Myocyte (in vitro differentiated cells): ENCODE results near the gene KREMEN2. TPM values are rescaled to one million over a fixed set of nuclear protein-coding genes. Genes with fewer than 3 reads are reported as not detected.

Experiments
- DNase-seq: peaks from one replicate; pipeline ENCODE4 v3.0.0-alpha.2; 2012; ENCODE audit warnings: low read depth
- total RNA-seq: library from RNA; depleted of rRNA; stranded (reverse); fragments of >200 nt; gene quantifications from 2 replicates; pipeline ENCODE4 v1.2.3, GENCODE V29; 2014

The KREMEN2 gene
- total RNA-seq, 1 donor from 2014 or later = 10.4 TPM

GRCh38 chr16:3000540-3000939 is 36.5 kb downstream of the KREMEN2 start:
- DNase-seq = no peak

DNA sequence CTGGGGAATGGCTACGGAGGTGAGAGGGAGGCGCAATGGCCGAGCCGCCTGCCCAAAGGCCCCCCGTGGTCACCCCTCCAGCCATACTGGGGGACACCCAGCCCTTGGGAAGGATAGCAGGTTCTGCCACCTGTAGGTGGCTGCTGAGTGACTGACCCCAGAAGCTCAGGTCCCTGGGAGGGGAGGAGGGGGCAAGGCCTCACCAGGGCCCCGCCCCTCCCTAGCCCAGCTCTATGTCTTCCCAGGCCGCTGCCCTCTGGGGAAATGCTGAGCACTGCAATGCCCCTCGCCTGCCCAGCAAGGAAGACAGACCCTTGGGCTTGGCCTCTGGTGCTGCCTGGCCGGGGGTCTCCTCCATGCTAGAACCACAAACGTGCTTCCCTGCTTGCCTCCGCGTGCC is 37.2 kb downstream of the KREMEN2 start:
- DNase-seq = no peak

DNA sequence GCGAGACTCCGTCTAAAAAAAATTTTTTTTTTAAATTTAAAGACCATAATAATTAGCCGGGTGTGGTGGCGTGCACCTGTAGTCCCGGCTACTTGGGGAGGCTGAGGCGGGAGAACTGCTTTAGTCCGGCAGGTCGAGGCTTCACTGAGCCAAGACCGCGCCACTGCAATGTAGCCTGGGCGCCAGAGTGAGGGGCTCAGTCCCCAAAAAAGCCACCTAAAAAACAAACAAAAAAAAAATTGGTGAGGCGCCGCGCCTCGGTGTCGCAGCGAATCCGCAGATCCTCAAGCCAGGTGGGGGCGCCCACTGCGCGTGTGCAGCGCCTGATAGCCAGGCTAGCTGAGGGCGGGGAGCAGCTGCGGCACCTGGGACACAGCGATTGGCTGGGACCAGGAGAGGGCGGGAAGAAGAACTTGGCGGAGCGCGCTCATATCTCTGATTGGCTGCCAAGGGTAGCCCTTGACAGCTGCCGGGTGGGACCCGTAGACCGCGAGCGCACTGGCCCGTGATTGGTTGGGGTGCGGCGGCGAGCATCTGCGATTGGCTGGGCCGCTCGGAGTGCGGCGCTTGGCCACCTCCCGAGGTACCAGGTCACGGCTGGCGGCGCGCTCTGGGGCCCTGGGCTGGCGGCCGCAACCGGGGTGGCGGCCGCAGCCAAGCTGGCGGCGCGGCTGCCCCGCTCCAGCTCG is 39.7 kb downstream of the KREMEN2 start:
- DNase-seq = peak; percentile 99

- DNase-seq = no peak
Measured at GRCh38 chr16:3004319-3004718, 40.2 kb downstream of the KREMEN2 start.

GRCh38 chr16:3004781-3005284 is 40.8 kb downstream of the KREMEN2 start:
- DNase-seq = no peak

- DNase-seq = no peak
Measured at GRCh38 chr16:3007059-3007956, 43.2 kb downstream of the KREMEN2 start.

DNA sequence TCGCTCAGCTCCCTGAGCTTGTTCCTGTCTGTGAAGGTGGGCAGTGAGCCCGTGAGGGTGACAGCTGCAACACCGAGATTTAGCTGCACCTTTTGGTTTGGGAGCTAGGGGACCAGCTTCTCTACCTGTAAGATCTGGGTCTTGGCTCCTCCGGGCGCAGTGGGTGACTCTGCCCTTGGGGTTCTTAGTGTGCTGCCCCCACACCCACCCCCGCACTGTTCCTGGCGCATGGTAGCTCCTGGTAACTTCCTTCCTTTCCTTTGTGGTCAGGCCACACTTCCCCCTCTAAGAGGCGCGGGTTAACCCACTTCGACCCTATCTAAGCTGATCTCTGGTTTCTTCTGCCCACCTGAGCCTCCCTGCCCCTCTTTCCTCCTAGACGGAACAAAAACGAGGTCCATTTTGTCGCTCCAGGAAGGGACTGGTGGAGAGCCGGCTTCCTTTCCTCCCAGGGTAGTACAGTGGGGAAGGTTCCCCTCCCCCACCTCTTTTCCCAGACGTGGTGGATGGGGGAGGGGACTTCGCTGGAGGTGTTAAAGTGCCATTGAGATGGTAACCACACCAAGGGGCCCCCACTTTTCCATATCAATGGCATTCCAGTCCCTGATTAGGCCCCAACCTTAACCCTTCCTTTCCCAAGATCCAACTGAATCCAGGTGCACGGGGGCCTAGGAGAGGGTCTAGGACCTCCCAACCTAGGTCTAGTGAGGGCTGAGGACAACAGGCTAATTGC is 44.0 kb downstream of the KREMEN2 start:
- no peak for DNase-seq

- DNase-seq = no peak
Measured at GRCh38 chr16:3008690-3009037, 44.6 kb downstream of the KREMEN2 start.

DNA sequence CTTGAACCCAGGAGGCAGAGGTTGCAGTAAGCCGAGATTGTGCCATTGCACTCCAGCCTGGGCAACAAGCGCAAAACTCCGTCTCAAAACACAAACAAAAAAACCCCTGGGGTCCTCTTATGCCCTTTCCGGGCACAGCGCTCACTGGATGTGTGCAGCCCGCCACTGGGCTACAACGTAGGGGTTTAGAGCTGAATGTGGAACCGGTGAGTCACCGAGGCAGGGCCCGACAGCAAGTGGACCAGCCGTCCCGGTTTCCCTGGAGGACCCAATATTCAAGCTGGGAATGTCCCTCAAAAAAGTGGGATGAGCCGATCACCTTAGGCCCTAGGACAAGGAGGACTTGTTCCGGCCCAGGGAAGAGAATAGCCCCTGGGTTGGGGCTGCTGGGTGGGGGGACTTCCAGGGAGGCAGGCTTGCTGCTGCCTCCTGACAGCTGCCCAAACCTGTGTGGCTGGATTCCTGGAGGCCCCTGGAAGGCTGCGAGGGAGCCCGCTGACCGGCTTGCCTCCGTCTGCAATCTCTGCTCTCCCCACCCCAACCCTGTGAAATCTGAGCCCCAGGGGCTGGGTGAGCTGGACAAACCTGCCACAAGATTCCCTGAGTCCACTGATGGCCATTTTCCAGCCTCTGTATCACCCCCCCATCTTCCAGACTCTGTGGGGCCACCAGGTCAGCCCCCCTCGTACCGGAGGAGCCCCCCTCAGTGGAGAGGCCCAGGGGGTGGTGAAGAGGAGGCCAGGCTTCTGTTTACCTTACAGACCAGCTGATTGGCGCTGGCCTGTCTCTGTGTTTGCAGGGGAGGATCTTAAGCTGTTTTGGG is 45.7 kb downstream of the KREMEN2 start:
- no peak for DNase-seq

DNA sequence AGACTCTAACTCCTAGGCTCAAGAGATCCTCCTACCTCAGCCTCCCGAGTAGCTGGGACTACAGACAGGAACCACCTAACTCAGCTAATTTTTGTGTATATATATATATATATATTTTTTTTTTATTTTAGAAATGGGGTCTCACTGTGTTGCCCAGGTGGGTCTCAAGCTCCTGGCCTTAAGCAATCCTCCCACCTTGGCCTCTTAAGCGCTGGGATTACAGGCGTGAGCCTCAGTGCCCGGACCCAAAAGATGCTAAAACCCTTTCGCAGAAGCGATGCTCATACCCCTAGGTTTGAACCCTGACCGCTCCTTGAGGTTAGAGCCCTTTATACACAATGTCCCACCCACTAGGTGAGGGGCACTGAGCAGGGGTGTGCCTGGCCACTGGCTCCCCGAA is 46.4 kb downstream of the KREMEN2 start:
- DNase-seq = no peak

GRCh38 chr16:3012246-3012645 is 48.2 kb downstream of the KREMEN2 start:
- no peak for DNase-seq

GRCh38 chr16:3012828-3013420 is 48.8 kb downstream of the KREMEN2 start, which contains the start of gene CLDN9:
CLDN9 (plus strand) TSS chr16:3012923; CDS start chr16:3013363, 440 bp downstream.
- DNase-seq = no peak

DNA sequence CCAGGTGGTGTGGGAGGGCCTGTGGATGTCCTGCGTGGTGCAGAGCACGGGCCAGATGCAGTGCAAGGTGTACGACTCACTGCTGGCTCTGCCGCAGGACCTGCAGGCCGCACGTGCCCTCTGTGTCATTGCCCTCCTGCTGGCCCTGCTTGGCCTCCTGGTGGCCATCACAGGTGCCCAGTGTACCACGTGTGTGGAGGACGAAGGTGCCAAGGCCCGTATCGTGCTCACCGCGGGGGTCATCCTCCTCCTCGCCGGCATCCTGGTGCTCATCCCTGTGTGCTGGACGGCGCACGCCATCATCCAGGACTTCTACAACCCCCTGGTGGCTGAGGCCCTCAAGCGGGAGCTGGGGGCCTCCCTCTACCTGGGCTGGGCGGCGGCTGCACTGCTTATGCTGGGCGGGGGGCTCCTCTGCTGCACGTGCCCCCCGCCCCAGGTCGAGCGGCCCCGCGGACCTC is 49.4 kb downstream of the KREMEN2 start:
- DNase-seq = no peak

DNA sequence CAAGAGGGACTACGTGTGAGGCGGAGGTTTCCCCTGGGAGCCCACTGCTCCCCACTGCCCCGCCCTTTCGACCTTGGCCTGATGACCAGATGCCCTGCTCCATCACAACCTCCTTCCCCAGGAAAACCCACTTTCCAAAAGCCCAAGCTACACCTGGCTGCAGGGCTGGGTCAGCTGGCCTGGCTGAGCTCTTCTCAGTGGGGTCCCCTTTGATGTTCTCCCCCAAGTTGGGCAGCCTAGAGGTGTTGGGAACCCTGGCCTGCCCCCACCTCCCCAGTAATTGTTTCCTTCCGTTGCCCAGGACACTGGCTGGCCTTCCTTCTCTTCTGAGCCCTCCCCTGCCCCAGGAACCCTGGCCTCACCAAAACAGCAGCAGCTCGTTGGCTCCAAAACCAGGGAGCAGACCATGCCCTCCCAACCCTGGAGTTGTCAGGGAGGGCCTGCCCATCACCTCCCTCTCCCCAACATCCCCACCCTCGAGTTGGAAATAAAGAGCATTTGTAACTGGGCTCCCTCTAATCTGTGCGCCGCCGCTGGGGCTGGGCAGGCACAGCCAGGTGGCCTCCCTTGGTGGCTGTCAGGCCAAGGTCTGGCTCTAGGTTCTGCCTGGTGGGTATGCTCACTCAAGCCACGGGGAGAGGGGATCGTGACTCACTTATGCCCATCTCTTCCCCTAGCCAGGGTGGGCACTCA is 50.1 kb downstream of the KREMEN2 start:
- no peak for DNase-seq

DNA sequence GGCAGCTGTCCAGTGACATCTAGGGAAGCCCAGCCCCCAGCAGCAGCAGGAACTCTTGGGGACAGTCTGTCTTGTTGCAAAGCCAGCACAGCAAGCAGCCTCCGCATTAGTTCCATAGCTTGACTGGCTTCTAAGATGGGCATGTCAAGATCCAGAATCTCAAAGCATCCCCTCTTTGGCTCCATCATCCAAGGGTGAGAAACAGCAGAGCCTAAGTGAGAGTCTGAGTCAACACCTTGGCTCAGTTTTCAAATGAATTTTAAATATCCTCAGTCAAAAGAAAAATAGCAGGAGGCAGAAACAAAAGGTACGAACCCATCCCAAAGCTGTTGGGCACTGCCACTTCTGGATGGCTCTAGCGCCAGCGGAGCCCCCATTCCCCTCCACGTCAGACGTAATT is 50.9 kb downstream of the KREMEN2 start:
- no peak for DNase-seq

- no peak for DNase-seq
Measured at GRCh38 chr16:3015865-3016521, 51.9 kb downstream of the KREMEN2 start.

- DNase-seq = no peak
Measured at GRCh38 chr16:3017344-3017743, 53.3 kb downstream of the KREMEN2 start.
